Measurements from ENCODE around the gene ISG15. TPM values are rescaled to one million over a fixed set of nuclear protein-coding genes. Genes with fewer than 3 reads are reported as not detected.

Gene ISG15
- total and polyA plus RNA-seq, 9 of the 15 experiments (the other 6 are each of a cell fraction or from before 2014, with no cell fraction given) = 0.40 to 58.3 (median 12.2) TPM

DNA sequence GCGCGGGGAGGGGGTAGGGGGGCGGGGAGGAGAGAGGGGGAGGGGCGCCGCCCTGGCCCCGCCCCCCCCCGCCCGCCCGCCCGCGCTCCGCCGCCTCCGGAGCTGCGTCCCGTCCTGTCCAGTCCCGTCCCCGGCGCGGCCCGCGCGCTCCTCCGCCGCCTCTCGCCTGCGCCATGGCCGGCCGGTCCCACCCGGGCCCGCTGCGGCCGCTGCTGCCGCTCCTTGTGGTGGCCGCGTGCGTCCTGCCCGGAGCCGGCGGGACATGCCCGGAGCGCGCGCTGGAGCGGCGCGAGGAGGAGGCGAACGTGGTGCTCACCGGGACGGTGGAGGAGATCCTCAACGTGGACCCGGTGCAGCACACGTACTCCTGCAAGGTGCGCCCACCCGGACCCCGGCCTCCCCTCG lies 6.7 kb downstream of the ISG15 start, which contains the start of gene AGRN (continued):
- TF ChIP-seq GTF2A2 (tag; IDR thresholded peaks at IDR 0.05) (no peak), CBFA2T2 (conservative IDR thresholded peaks at IDR 0.05) (no peak), UBTF (IDR thresholded peaks at IDR 0.05; ENCODE audit: borderline replicate concordance in 1 of 2, low read depth in 2 of 2, low read length in 2 of 2) (peak; percentile 41 to 68; a peak in 2 of 4 replicates), ZNF586 (CRISPR knock-in tag; conservative IDR thresholded peaks at IDR 0.05) (no peak), GTF3C2 (IDR thresholded peaks at IDR 0.05; ENCODE audit: borderline replicate concordance, extremely low read depth, insufficient read length) (no peak), ZNF384 (IDR thresholded peaks at IDR 0.05; ENCODE audit: low read depth, low read length) (no peak), MCM5 (IDR thresholded peaks at IDR 0.05; ENCODE audit: low read depth) (no peak), MEF2A (IDR thresholded peaks at IDR 0.05; ENCODE audit: control insufficient read depth, low read depth, low read length) (no peak), ZSCAN29 (IDR thresholded peaks at IDR 0.05) (no peak), SRSF1 (IDR thresholded peaks at IDR 0.05; ENCODE audit: low read depth, low read length) (no peak), CCAR2 (IDR thresholded peaks at IDR 0.05; ENCODE audit: low read depth, low read length) (no peak), XRCC5 (IDR thresholded peaks at IDR 0.05; ENCODE audit: low read depth, low read length) (no peak), HOMEZ (CRISPR knock-in tag; IDR thresholded peaks at IDR 0.05) (no peak), ATF7 (IDR thresholded peaks at IDR 0.05) (0 out of 2 replicates have a peak, but pooled peaks have one; percentile 13), SIN3B (IDR thresholded peaks at IDR 0.05; ENCODE audit: low read depth) (peak; percentile 43; the same call in 1 of the 2 replicates), CREBBP (IDR thresholded peaks at IDR 0.05; ENCODE audit: low read depth, low read length) (no peak), ZNF124 (CRISPR knock-in tag; IDR thresholded peaks at IDR 0.05) (no peak), RFX7 (CRISPR knock-in tag; IDR thresholded peaks at IDR 0.05) (no peak)
- TF ChIP-seq, protein P1, sequence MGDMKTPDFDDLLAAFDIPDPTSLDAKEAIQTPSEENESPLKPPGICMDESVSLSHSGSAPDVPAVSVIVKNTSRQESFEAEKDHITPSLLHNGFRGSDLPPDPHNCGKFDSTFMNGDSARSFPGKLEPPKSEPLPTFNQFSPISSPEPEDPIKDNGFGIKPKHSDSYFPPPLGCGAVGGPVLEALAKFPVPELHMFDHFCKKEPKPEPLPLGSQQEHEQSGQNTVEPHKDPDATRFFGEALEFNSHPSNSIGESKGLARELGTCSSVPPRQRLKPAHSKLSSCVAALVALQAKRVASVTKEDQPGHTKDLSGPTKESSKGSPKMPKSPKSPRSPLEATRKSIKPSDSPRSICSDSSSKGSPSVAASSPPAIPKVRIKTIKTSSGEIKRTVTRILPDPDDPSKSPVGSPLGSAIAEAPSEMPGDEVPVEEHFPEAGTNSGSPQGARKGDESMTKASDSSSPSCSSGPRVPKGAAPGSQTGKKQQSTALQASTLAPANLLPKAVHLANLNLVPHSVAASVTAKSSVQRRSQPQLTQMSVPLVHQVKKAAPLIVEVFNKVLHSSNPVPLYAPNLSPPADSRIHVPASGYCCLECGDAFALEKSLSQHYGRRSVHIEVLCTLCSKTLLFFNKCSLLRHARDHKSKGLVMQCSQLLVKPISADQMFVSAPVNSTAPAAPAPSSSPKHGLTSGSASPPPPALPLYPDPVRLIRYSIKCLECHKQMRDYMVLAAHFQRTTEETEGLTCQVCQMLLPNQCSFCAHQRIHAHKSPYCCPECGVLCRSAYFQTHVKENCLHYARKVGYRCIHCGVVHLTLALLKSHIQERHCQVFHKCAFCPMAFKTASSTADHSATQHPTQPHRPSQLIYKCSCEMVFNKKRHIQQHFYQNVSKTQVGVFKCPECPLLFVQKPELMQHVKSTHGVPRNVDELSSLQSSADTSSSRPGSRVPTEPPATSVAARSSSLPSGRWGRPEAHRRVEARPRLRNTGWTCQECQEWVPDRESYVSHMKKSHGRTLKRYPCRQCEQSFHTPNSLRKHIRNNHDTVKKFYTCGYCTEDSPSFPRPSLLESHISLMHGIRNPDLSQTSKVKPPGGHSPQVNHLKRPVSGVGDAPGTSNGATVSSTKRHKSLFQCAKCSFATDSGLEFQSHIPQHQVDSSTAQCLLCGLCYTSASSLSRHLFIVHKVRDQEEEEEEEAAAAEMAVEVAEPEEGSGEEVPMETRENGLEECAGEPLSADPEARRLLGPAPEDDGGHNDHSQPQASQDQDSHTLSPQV (IDR thresholded peaks at IDR 0.05) = no peak
